SK-N-SH (cell line): ENCODE results near the gene PLA2G6. TPM values are rescaled to one million over a fixed set of nuclear protein-coding genes. Genes with fewer than 3 reads are reported as not detected.

Source experiments
- CTCF ChIA-PET: fragments of 300-600, 350-600 bp; formaldehyde crosslinking; extraction: SDS; loops from one replicate; lab custom pipeline; 2021; lab: Yijun Ruan, JAX
- POLR2A ChIA-PET: fragments of 350-600 bp; sonication (Branson Sonifier 250); formaldehyde crosslinking; extraction: SDS; loops from one replicate; lab custom pipeline; 2020; ENCODE audit warnings: antibody characterized with exemption, inconsistent platforms; lab: Yijun Ruan, JAX
- DNase-seq: peaks from one replicate; pipeline ENCODE4 v3.0.0; 2012
- H2AFZ ChIP-seq: fragments of 200-600 bp; sonication (generic); 2 replicates; pipeline ENCODE4 v1.8.1; 2016; ENCODE audit warnings: antibody characterized with exemption, mild to moderate bottlenecking, low read depth
- H3F3A ChIP-seq: fragments of 200-600 bp; sonication (generic); replicated peaks from 2 replicates; pipeline ENCODE3; 2016; ENCODE audit warnings: antibody characterized with exemption, mild to moderate bottlenecking; ENCODE audit not compliant: insufficient read depth
- H3K27ac ChIP-seq, 2 experiments: fragments of 200-500 bp in 1 of 2; fragments of 200-600 bp in 1 of 2; sonication (Bioruptor generic) in 1 of 2; sonication (generic), shearing (Covaris generic) in 1 of 2; 2 replicates each; pipeline versions ENCODE4 v1.5.1 to v1.6.1; 2014 to 2016; ENCODE audit warnings: low read depth in 2 of 2, inconsistent platforms in 1 of 2, low read length in 1 of 2, mild to moderate bottlenecking in 1 of 2, mixed read lengths in 1 of 2
- H3K27me3 ChIP-seq: fragments of 200-600 bp; sonication (generic), shearing (Covaris generic); 2 replicates; pipeline ENCODE4 v1.6.1; 2016; ENCODE audit warnings: mixed run types; ENCODE audit not compliant: insufficient read depth
- H3K36me3 ChIP-seq, 2 experiments: fragments of 200-500 bp in 1 of 2; fragments of 200-600 bp in 1 of 2; sonication (Bioruptor generic) in 1 of 2; sonication (generic) in 1 of 2; replicated peaks in 1 of 2; 2 replicates each; pipeline versions ENCODE3 to v1.5.1; 2014 to 2016; ENCODE audit warnings: low read length in 1 of 2, mild to moderate bottlenecking in 1 of 2; ENCODE audit not compliant: insufficient read depth in 2 of 2, control insufficient read depth in 1 of 2
- H3K4me1 ChIP-seq, 2 experiments: fragments of 200-500 bp in 1 of 2; fragments of 200-600 bp in 1 of 2; sonication (Bioruptor generic) in 1 of 2; sonication (generic), shearing (Covaris generic) in 1 of 2; 2 replicates each; pipeline versions ENCODE4 v1.5.1 to v1.6.1; 2014 to 2016; ENCODE audit warnings: low read depth in 1 of 2, low read length in 1 of 2, mixed run types in 1 of 2; ENCODE audit not compliant: insufficient read depth in 2 of 2, control insufficient read depth in 1 of 2
- H3K4me2 ChIP-seq: fragments of 200-600 bp; sonication (generic), shearing (Covaris generic); 2 replicates; pipeline ENCODE4 v1.6.1; 2017; ENCODE audit warnings: mixed run types
- H3K4me3 ChIP-seq, 2 experiments: fragments of 200-500 bp in 1 of 2; fragments of 200-600 bp in 1 of 2; sonication (Bioruptor generic) in 1 of 2; sonication (generic), shearing (Covaris generic) in 1 of 2; 2 replicates each; pipeline versions ENCODE4 v1.5.1 to v1.8.1; 2014 to 2016; ENCODE audit warnings: low read depth in 2 of 2, inconsistent platforms in 1 of 2, low read length in 1 of 2, mild to moderate bottlenecking in 1 of 2, mixed read lengths in 1 of 2, moderate library complexity in 1 of 2
- H3K79me2 ChIP-seq: fragments of 200-600 bp; sonication (generic); 2 replicates; pipeline ENCODE4 v1.8.1; 2017; ENCODE audit warnings: mild to moderate bottlenecking; ENCODE audit not compliant: insufficient read depth
- H3K9ac ChIP-seq: fragments of 200-600 bp; sonication (generic); 2 replicates; pipeline ENCODE4 v1.6.1; 2017; ENCODE audit warnings: mixed run types
- H3K9me2 ChIP-seq: fragments of 200-600 bp; sonication (generic); 2 replicates; pipeline ENCODE4 v1.6.1; 2017; ENCODE audit warnings: mixed run types
- H3K9me3 ChIP-seq: fragments of 200-600 bp; sonication (generic); 2 replicates; pipeline ENCODE4 v1.6.1; 2017; ENCODE audit warnings: mixed run types, mild to moderate bottlenecking, moderate library complexity
- H4K20me1 ChIP-seq: fragments of 200-600 bp; sonication (generic); 2 replicates; pipeline ENCODE4 v1.6.1; 2017; ENCODE audit warnings: mild to moderate bottlenecking, mixed run types; ENCODE audit not compliant: insufficient read depth
- EP300 ChIP-seq, 2 experiments: IDR thresholded peaks; 2 replicates each; pipeline versions ENCODE4 v1.4.0 to v1.6.1; 2012; ENCODE audit warnings: borderline replicate concordance in 1 of 2, low read depth in 1 of 2, low read length in 1 of 2
- EZH2phosphoT487 ChIP-seq: fragments of 200-600 bp; sonication (generic); IDR thresholded peaks from 2 replicates; pipeline ENCODE4 v1.6.1; 2017; ENCODE audit warnings: low read depth, mixed run types, mild to moderate bottlenecking, antibody characterized with exemption, moderate library complexity, borderline replicate concordance
- FOXJ3 ChIP-seq: sonication (generic); formaldehyde crosslinking; IDR thresholded peaks from 2 replicates; pipeline ENCODE4 v1.5.1; 2020; ENCODE audit warnings: mild to moderate bottlenecking, missing genetic modification reagents
- MAX ChIP-seq: IDR thresholded peaks from 2 replicates; pipeline ENCODE4 v1.4.0; 2012; ENCODE audit warnings: low read depth
- NRF1 ChIP-seq: IDR thresholded peaks from 2 replicates; pipeline ENCODE4 v1.6.1; 2012; ENCODE audit warnings: low read depth, mild to moderate bottlenecking, low read length
- RXRA ChIP-seq: IDR thresholded peaks from 2 replicates; pipeline ENCODE4 v1.4.0; 2012; ENCODE audit warnings: low read depth, mild to moderate bottlenecking, borderline replicate concordance
- YY1 ChIP-seq: IDR thresholded peaks from 2 replicates; pipeline ENCODE4 v1.4.0; 2012; ENCODE audit warnings: low read depth, mild to moderate bottlenecking
- WGBS: methylation state at CpG from one replicate; pipeline ENCODE4 v1.1.6; 2017; ENCODE audit warnings: low lambda C conversion rate; 5-methylcytosine and 5-hydroxymethylcytosine counted together
- polyA plus RNA-seq, 3 experiments: library from polyadenylated mRNA; depleted of rRNA; stranded (reverse); fragments of >200 nt; gene quantifications; 2 replicates each; pipeline ENCODE4 v1.2.3, GENCODE V29; 2012
- TF ChIP-seq, protein P1 (sequence below): fragments of 150-350 bp; IDR thresholded peaks from 2 replicates; pipeline ENCODE4 v1.6.1; 2016; ENCODE audit warnings: mild to moderate bottlenecking, low read depth, low read length
- TF ChIP-seq, protein P2 (sequence below): IDR thresholded peaks from 2 replicates; pipeline ENCODE4 v1.6.1; 2012; ENCODE audit warnings: mild to moderate bottlenecking, low read depth, low read length, moderate library complexity

PLA2G6 gene
- polyA plus RNA-seq, 1 of the 3 experiments (the other 2 are of a cell fraction): 10.5 TPM

- Histone ChIP-seq H3K79me2 (no peaks in the 10 kb centered on the region), H3K9me3 (no peaks in the 10 kb centered on the region), H3K4me1 (no peaks in the 10 kb centered on the region; a peak in 1 of 4 replicates), H3F3A (no peaks in the 10 kb centered on the region), H3K27ac (no peak overlapping the region), H3K4me3 (no peak overlapping the region), H3K36me3 (no peaks in the 10 kb centered on the region), H3K9ac (no peak overlapping the region), H3K27me3 (no peaks in the 10 kb centered on the region), H2AFZ (no peak overlapping the region), H3K9me2 (no peaks in the 10 kb centered on the region), H3K4me2 (no peak overlapping the region), H4K20me1 (no peaks in the 10 kb centered on the region)
- DNase-seq: no peak
- TF ChIP-seq EZH2phosphoT487 (no peak), YY1 (no peak), FOXJ3 (CRISPR knock-in tag) (no peak), NRF1 (no peak), RXRA (no peak), EP300 (IDR thresholded peaks at IDR 0.05; ENCODE audit: borderline replicate concordance in 1 of 2, low read depth in 1 of 2, low read length in 1 of 2) (no peak), MAX (no peak)
- TF ChIP-seq, protein P1, sequence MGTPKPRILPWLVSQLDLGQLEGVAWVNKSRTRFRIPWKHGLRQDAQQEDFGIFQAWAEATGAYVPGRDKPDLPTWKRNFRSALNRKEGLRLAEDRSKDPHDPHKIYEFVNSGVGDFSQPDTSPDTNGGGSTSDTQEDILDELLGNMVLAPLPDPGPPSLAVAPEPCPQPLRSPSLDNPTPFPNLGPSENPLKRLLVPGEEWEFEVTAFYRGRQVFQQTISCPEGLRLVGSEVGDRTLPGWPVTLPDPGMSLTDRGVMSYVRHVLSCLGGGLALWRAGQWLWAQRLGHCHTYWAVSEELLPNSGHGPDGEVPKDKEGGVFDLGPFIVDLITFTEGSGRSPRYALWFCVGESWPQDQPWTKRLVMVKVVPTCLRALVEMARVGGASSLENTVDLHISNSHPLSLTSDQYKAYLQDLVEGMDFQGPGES: no peak
- TF ChIP-seq, protein P2, sequence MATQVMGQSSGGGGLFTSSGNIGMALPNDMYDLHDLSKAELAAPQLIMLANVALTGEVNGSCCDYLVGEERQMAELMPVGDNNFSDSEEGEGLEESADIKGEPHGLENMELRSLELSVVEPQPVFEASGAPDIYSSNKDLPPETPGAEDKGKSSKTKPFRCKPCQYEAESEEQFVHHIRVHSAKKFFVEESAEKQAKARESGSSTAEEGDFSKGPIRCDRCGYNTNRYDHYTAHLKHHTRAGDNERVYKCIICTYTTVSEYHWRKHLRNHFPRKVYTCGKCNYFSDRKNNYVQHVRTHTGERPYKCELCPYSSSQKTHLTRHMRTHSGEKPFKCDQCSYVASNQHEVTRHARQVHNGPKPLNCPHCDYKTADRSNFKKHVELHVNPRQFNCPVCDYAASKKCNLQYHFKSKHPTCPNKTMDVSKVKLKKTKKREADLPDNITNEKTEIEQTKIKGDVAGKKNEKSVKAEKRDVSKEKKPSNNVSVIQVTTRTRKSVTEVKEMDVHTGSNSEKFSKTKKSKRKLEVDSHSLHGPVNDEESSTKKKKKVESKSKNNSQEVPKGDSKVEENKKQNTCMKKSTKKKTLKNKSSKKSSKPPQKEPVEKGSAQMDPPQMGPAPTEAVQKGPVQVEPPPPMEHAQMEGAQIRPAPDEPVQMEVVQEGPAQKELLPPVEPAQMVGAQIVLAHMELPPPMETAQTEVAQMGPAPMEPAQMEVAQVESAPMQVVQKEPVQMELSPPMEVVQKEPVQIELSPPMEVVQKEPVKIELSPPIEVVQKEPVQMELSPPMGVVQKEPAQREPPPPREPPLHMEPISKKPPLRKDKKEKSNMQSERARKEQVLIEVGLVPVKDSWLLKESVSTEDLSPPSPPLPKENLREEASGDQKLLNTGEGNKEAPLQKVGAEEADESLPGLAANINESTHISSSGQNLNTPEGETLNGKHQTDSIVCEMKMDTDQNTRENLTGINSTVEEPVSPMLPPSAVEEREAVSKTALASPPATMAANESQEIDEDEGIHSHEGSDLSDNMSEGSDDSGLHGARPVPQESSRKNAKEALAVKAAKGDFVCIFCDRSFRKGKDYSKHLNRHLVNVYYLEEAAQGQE: no peak
- ChIA-PET POLR2A (no interaction called here), CTCF (interaction anchor here (1.2 kb wide), 1 partner anchor 56 kb away, joined by 3 read pairs; no protein-coding TSS in a partner anchor)
- WGBS: 66% methylated on average over 4 of the region's 17 CpGs
These were observed 73.7 kb downstream of the PLA2G6 start for GRCh38 chr22:38107692-38108515.
